ENCODE measurements around the gene TNFAIP2. TPM values are rescaled to one million over a fixed set of nuclear protein-coding genes. Genes with fewer than 3 reads are reported as not detected.

The TNFAIP2 gene
- polyA plus RNA-seq, 1 donor from 2014 or later = 1.8 TPM

DNA sequence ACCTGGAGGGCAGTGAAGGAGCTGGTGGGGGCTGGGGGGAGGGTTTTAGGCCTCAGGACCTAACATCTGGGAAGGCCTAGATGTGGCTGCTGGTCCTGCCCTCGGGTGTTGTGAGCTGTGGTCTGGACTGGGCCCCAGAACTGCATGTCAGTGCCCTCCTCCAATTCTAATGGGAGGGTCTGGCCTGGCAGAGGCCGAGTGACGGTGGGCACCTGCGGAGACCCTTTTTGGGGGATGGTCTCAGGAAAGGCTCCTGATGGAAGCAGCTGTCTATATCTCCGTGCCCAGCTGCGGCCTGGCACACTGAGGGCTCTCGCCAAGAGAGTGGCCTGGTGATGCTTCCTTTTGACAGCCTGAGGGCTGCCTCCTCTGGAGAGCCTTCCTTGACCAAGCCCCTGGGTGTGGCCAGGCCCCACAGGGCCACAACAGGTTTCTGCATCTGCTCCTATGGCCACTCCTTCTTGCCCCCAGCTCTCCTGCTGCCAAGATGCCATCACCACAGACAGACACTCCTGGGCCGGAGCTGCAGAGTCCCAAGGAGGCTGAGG, 23.5 kb upstream of the TNFAIP2 start:
- peaks cover 36% of the 10 kb centered on the region for H3K27me3 ChIP-seq (ENCODE audit: insufficient read depth, low read depth, low read length)
- TF ChIP-seq, protein P1, sequence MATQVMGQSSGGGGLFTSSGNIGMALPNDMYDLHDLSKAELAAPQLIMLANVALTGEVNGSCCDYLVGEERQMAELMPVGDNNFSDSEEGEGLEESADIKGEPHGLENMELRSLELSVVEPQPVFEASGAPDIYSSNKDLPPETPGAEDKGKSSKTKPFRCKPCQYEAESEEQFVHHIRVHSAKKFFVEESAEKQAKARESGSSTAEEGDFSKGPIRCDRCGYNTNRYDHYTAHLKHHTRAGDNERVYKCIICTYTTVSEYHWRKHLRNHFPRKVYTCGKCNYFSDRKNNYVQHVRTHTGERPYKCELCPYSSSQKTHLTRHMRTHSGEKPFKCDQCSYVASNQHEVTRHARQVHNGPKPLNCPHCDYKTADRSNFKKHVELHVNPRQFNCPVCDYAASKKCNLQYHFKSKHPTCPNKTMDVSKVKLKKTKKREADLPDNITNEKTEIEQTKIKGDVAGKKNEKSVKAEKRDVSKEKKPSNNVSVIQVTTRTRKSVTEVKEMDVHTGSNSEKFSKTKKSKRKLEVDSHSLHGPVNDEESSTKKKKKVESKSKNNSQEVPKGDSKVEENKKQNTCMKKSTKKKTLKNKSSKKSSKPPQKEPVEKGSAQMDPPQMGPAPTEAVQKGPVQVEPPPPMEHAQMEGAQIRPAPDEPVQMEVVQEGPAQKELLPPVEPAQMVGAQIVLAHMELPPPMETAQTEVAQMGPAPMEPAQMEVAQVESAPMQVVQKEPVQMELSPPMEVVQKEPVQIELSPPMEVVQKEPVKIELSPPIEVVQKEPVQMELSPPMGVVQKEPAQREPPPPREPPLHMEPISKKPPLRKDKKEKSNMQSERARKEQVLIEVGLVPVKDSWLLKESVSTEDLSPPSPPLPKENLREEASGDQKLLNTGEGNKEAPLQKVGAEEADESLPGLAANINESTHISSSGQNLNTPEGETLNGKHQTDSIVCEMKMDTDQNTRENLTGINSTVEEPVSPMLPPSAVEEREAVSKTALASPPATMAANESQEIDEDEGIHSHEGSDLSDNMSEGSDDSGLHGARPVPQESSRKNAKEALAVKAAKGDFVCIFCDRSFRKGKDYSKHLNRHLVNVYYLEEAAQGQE (IDR thresholded peaks at IDR 0.05; ENCODE audit: borderline replicate concordance) = no peak
- no peak for TF ChIP-seq SMC3 (conservative IDR thresholded peaks at IDR 0.05; ENCODE audit: poor library complexity)
- no peak for TF ChIP-seq TAF1 (IDR thresholded peaks at IDR 0.05; ENCODE audit: low read depth)
- TF ChIP-seq, protein P2, sequence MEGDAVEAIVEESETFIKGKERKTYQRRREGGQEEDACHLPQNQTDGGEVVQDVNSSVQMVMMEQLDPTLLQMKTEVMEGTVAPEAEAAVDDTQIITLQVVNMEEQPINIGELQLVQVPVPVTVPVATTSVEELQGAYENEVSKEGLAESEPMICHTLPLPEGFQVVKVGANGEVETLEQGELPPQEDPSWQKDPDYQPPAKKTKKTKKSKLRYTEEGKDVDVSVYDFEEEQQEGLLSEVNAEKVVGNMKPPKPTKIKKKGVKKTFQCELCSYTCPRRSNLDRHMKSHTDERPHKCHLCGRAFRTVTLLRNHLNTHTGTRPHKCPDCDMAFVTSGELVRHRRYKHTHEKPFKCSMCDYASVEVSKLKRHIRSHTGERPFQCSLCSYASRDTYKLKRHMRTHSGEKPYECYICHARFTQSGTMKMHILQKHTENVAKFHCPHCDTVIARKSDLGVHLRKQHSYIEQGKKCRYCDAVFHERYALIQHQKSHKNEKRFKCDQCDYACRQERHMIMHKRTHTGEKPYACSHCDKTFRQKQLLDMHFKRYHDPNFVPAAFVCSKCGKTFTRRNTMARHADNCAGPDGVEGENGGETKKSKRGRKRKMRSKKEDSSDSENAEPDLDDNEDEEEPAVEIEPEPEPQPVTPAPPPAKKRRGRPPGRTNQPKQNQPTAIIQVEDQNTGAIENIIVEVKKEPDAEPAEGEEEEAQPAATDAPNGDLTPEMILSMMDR (IDR thresholded peaks at IDR 0.05; ENCODE audit: poor library complexity, severe bottlenecking) = no peak
- TF ChIP-seq EP300 (conservative IDR thresholded peaks at IDR 0.05; ENCODE audit: poor library complexity, severe bottlenecking) = no peak

DNA sequence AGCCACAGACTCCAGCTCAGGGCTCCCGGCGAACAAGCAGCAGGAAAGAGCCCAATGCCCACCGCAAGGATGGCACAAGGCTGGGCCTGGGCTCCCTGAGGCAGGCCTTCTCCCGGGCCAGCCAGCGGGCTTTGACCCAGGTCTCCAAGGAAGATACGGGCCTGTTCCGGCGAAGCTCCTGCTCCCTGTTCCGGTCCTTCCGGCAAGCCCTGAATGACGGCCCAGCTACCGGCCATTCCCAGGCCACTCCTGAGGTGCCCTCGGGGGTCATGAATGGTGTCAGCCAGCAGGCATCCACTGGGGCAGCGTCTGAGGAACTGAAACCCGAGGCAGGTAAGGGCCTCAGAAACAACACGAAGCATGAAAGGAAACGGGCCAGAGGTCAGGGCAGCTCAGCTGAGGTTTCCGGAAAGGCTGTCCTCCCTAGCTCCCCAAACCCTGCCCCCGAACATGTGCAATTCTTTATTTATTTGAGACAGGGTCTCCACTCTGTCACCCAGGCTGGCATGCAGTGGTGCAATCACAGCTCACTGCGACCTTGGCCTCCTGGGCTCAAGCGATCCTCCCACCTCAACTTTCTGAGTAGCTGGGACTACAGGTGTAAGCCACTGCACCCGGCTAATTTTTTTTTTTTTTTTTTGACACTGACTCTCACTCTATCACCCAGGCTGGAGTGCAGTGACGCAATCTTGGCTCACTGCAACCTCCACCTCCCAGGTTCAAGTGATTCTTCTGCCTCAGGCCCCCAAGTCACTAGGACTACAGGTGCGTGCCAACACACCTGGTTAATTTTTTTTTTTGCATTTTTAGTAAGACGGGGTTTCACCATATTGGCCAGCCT, 22.8 kb upstream of the TNFAIP2 start:
- H3F3A ChIP-seq (ENCODE audit: insufficient read depth, low read length, poor library complexity, severe bottlenecking) = no peaks in the 10 kb centered on the region
- H3K27ac ChIP-seq (ENCODE audit: low read length) = no peak overlapping the region
- no peaks in the 10 kb centered on the region for H3K79me2 ChIP-seq (replicated peaks; ENCODE audit: insufficient read depth, low read length)
- peaks cover 38% of the 10 kb centered on the region for H3K27me3 ChIP-seq (ENCODE audit: insufficient read depth, low read depth, low read length)
- no peak overlapping the region for H3K9ac ChIP-seq (ENCODE audit: low read length)
- H3K4me2 ChIP-seq (ENCODE audit: low read length) = no peak overlapping the region
- no peaks in the 10 kb centered on the region for H3K9me2 ChIP-seq (ENCODE audit: insufficient read depth, low read length)
- no peaks in the 10 kb centered on the region for H3K9me3 ChIP-seq (ENCODE audit: low read length)
- no peak overlapping the region for H2AFZ ChIP-seq (ENCODE audit: low read depth, low read length)
- no peaks in the 10 kb centered on the region for H4K20me1 ChIP-seq (ENCODE audit: insufficient read depth)
- H3K4me3 ChIP-seq (ENCODE audit: low read length) = no peak overlapping the region
- no peaks in the 10 kb centered on the region for H3K36me3 ChIP-seq (ENCODE audit: insufficient read depth, low read length)
- TF ChIP-seq SMC3 (conservative IDR thresholded peaks at IDR 0.05; ENCODE audit: poor library complexity) (no peak), MXI1 (conservative IDR thresholded peaks at IDR 0.05; ENCODE audit: poor library complexity, severe bottlenecking) (no peak), EP300 (conservative IDR thresholded peaks at IDR 0.05; ENCODE audit: poor library complexity, severe bottlenecking) (no peak), RAD21 (conservative IDR thresholded peaks at IDR 0.05) (no peak)
- TF ChIP-seq, protein P2 (IDR thresholded peaks at IDR 0.05; ENCODE audit: poor library complexity, severe bottlenecking) = no peak

More for the DNA sequence above, 23.5 kb upstream of the TNFAIP2 start:
- H3K9me2 ChIP-seq (ENCODE audit: insufficient read depth, low read length) = no peaks in the 10 kb centered on the region
- no peaks in the 10 kb centered on the region for H3K79me2 ChIP-seq (replicated peaks; ENCODE audit: insufficient read depth, low read length)
- H3K9ac ChIP-seq (ENCODE audit: low read length) = no peak overlapping the region
- H3K4me2 ChIP-seq (ENCODE audit: low read length) = no peak overlapping the region
- H3K27ac ChIP-seq (ENCODE audit: low read length) = no peak overlapping the region
- no peak overlapping the region for H3K4me3 ChIP-seq (ENCODE audit: low read length)
- H3K9me3 ChIP-seq (ENCODE audit: low read length) = no peaks in the 10 kb centered on the region
- H3F3A ChIP-seq (ENCODE audit: insufficient read depth, low read length, poor library complexity, severe bottlenecking) = no peaks in the 10 kb centered on the region
- H3K36me3 ChIP-seq (ENCODE audit: insufficient read depth, low read length) = no peaks in the 10 kb centered on the region
- H2AFZ ChIP-seq (ENCODE audit: low read depth, low read length) = no peak overlapping the region
- no peaks in the 10 kb centered on the region for H4K20me1 ChIP-seq (ENCODE audit: insufficient read depth)
